Raji (cell line): Measurements from ENCODE around the gene FHL2.

Source experiments
- POLR2A ChIP-seq: IDR thresholded peaks from 2 replicates; pipeline ENCODE4 v1.6.1; 2011; ENCODE audit warnings: low read depth, low read length, control low read depth; ENCODE audit not compliant: insufficient read depth

Gene FHL2

GRCh38 chr2:105398336-105399206, at the start of gene FHL2:
TSS of gene FHL2 (minus strand) at chr2:105399051. CDS start at chr2:105386516, 12,535 bp downstream.
- TF ChIP-seq POLR2A: no peak

- no peak for TF ChIP-seq POLR2A
Observed at GRCh38 chr2:105447476-105447875, 48.6 kb upstream of the FHL2 start.

GRCh38 chr2:105446501-105446900, 47.6 kb upstream of the FHL2 start:
- TF ChIP-seq POLR2A: no peak

GRCh38 chr2:105445976-105446375, 47.1 kb upstream of the FHL2 start:
- no peak for TF ChIP-seq POLR2A

- TF ChIP-seq POLR2A: no peak
Observed at GRCh38 chr2:105445498-105445897, 46.6 kb upstream of the FHL2 start.

- TF ChIP-seq POLR2A: no peak
Observed at GRCh38 chr2:105443617-105444598, 45.1 kb upstream of the FHL2 start.

- no peak for TF ChIP-seq POLR2A
Observed at GRCh38 chr2:105442721-105443120, 43.9 kb upstream of the FHL2 start.

- TF ChIP-seq POLR2A: no peak
Observed at GRCh38 chr2:105442056-105442455, 43.2 kb upstream of the FHL2 start.

GRCh38 chr2:105439141-105439540, 40.3 kb upstream of the FHL2 start:
- TF ChIP-seq POLR2A: no peak

- no peak for TF ChIP-seq POLR2A
Observed at GRCh38 chr2:105438104-105438929, 39.5 kb upstream of the FHL2 start.

- TF ChIP-seq POLR2A: no peak
Observed at GRCh38 chr2:105437708-105438103, 38.9 kb upstream of the FHL2 start.

- TF ChIP-seq POLR2A: no peak
Observed at GRCh38 chr2:105432749-105433148, 33.9 kb upstream of the FHL2 start.

- no peak for TF ChIP-seq POLR2A
Observed at GRCh38 chr2:105432044-105432399, 33.2 kb upstream of the FHL2 start.

GRCh38 chr2:105431367-105432043, 32.7 kb upstream of the FHL2 start:
- no peak for TF ChIP-seq POLR2A
